GM12878 (cell line): ENCODE data around the gene CBY3. TPM values are rescaled to one million over a fixed set of nuclear protein-coding genes. Genes with fewer than 3 reads are reported as not detected.
A peak's percentile ranks its signal among the peaks of the same experiment; 100 is the strongest.

Experiments
- ATAC-seq: fragments of 200-7000 bp; cut with Tn5 transposase; 3 replicates; pipeline ENCODE4 v1.9.1; 2020; ENCODE audit warnings: mild to moderate bottlenecking, moderate library complexity
- BruUV-seq: library from RNA; stranded (reverse); fragments of 400-500 nt; replicated peaks from 2 replicates; lab custom pipeline; 2021; lab: Mats Ljungman, UMichigan
- CTCF ChIA-PET: fragments of 300-600 bp; sonication (Branson Sonifier 250); formaldehyde crosslinking; extraction: SDS; loops from one replicate; lab custom pipeline; 2021; ENCODE audit warnings: inconsistent platforms; lab: Yijun Ruan, JAX
- POLR2A ChIA-PET: fragments of 350-600 bp; formaldehyde crosslinking; extraction: SDS; loops from one replicate; lab custom pipeline; 2021; ENCODE audit warnings: inconsistent platforms; lab: Charles Lee
- RAD21 ChIA-PET: fragments of 300-600 bp; sonication (Branson Sonifier 250); formaldehyde crosslinking; loops from one replicate; lab custom pipeline; 2023; ENCODE audit warnings: antibody characterized with exemption; ENCODE audit not compliant: unreplicated experiment; lab: Charles Lee
- SMC1A ChIA-PET: fragments of 300-600 bp; sonication (Branson Sonifier 250); formaldehyde crosslinking; loops from one replicate; lab custom pipeline; 2023; ENCODE audit not compliant: unreplicated experiment, uncharacterized antibody; lab: Charles Lee
- DNase-seq: peaks from one replicate; pipeline ENCODE4 v3.0.0-alpha.2; 2011; ENCODE audit warnings: low read depth, low spot score
- FAIRE-seq: peaks from 3 replicates; lab custom pipeline; 2011; peaks lifted over from hg19 to GRCh38; lab: Jason Lieb, UNC
- H2AFZ ChIP-seq: 2 replicates; pipeline ENCODE4 v1.6.0; 2011; ENCODE audit warnings: low read depth, low read length, control low read depth; ENCODE audit not compliant: control insufficient read depth
- H3K27ac ChIP-seq: 2 replicates; pipeline ENCODE4 v1.5.1; 2011; ENCODE audit warnings: control low read depth; ENCODE audit not compliant: control insufficient read depth, insufficient read depth
- H3K27me3 ChIP-seq, 2 experiments: replicated peaks in 1 of 2; 2 replicates each; pipeline versions ENCODE4 v1.6.0 to v1.6.1; 2011; ENCODE audit warnings: low read length in 1 of 2; ENCODE audit not compliant: control insufficient read depth in 2 of 2, insufficient read depth in 2 of 2
- H3K36me3 ChIP-seq, 2 experiments: 2 replicates each; pipeline ENCODE4 v1.5.1; 2011; ENCODE audit warnings: low read length in 1 of 2; ENCODE audit not compliant: control insufficient read depth in 2 of 2, insufficient read depth in 2 of 2
- H3K4me1 ChIP-seq: 2 replicates; pipeline ENCODE4 v1.6.1; 2011; ENCODE audit warnings: mild to moderate bottlenecking, low read length, moderate library complexity, mixed read lengths; ENCODE audit not compliant: control insufficient read depth, insufficient read depth
- H3K4me2 ChIP-seq: 2 replicates; pipeline ENCODE4 v1.6.0; 2011; ENCODE audit warnings: control low read depth; ENCODE audit not compliant: control insufficient read depth, insufficient read depth
- H3K4me3 ChIP-seq: fragments of 200-600 bp; sonication (generic); 2 replicates; pipeline ENCODE4 v1.5.1; 2016
- H3K79me2 ChIP-seq: 2 replicates; pipeline ENCODE4 v1.6.0; 2011; ENCODE audit warnings: low read length; ENCODE audit not compliant: control insufficient read depth, insufficient read depth
- H3K9ac ChIP-seq: 2 replicates; pipeline ENCODE4 v1.8.0; 2011; ENCODE audit warnings: low read length, control low read depth, mixed read lengths; ENCODE audit not compliant: control insufficient read depth, insufficient read depth
- H3K9me3 ChIP-seq: replicated peaks from 3 replicates; pipeline ENCODE4 v1.5.1; 2011; ENCODE audit warnings: mild to moderate bottlenecking, low read length; ENCODE audit not compliant: control insufficient read depth, insufficient read depth
- H4K20me1 ChIP-seq: 2 replicates; pipeline ENCODE4 v1.6.0; 2011; ENCODE audit not compliant: control insufficient read depth, insufficient read depth
- ATF3 ChIP-seq: IDR thresholded peaks from 2 replicates; pipeline ENCODE4 v1.6.1; 2011; ENCODE audit warnings: low read depth, mild to moderate bottlenecking, low read length, moderate library complexity, borderline replicate concordance; ENCODE audit errors: extremely low read depth
- CBX5 ChIP-seq: sonication (generic); IDR thresholded peaks from 2 replicates; pipeline ENCODE4 v1.6.1; 2016; ENCODE audit warnings: low read depth, moderate library complexity, mild to moderate bottlenecking, inconsistent platforms
- FOXK2 ChIP-seq: fragments of 450-650 bp; IDR thresholded peaks from 2 replicates; pipeline ENCODE4 v1.6.1; 2017; ENCODE audit warnings: mild to moderate bottlenecking, moderate library complexity
- GABPA ChIP-seq: IDR thresholded peaks from 2 replicates; pipeline ENCODE4 v1.6.1; 2014; ENCODE audit warnings: antibody characterized with exemption, low read depth, mild to moderate bottlenecking, inconsistent platforms
- LARP7 ChIP-seq: fragments of 450-650 bp; IDR thresholded peaks from 2 replicates; pipeline ENCODE4 v1.6.1; 2017; ENCODE audit warnings: mild to moderate bottlenecking
- MEF2B ChIP-seq: fragments of 450-650 bp; IDR thresholded peaks from 2 replicates; pipeline ENCODE4 v1.6.1; 2018; ENCODE audit warnings: mild to moderate bottlenecking, moderate library complexity; ENCODE audit not compliant: partially characterized antibody, poor library complexity, severe bottlenecking
- NR2F1 ChIP-seq: fragments of 450-650 bp; conservative IDR thresholded peaks from 2 replicates; pipeline ENCODE4 v1.6.1; 2017; ENCODE audit warnings: mild to moderate bottlenecking
- RAD21 ChIP-seq: IDR thresholded peaks from 2 replicates; pipeline ENCODE4 v1.6.1; 2011; ENCODE audit warnings: mild to moderate bottlenecking, low read depth, low read length, moderate library complexity; ENCODE audit not compliant: insufficient read depth
- RAD51 ChIP-seq: fragments of 450-650 bp; IDR thresholded peaks from 2 replicates; pipeline ENCODE4 v1.6.1; 2016; ENCODE audit warnings: moderate library complexity, mild to moderate bottlenecking, inconsistent platforms
- REST ChIP-seq: IDR thresholded peaks from 2 replicates; pipeline ENCODE4 v1.6.1; 2012; ENCODE audit warnings: mild to moderate bottlenecking, low read depth, low read length
- RUNX3 ChIP-seq: IDR thresholded peaks from 2 replicates; pipeline ENCODE4 v1.6.1; 2012; ENCODE audit warnings: low read length, inconsistent platforms
- SMARCA5 ChIP-seq: fragments of 450-650 bp; IDR thresholded peaks from 2 replicates; pipeline ENCODE4 v1.6.1; 2017; ENCODE audit warnings: mild to moderate bottlenecking
- SUZ12 ChIP-seq: fragments of 200-600 bp; sonication (generic); IDR thresholded peaks from one replicate; pipeline ENCODE4 v1.6.1; 2018; ENCODE audit warnings: antibody characterized with exemption, mild to moderate bottlenecking; ENCODE audit not compliant: unreplicated experiment
- TCF3 ChIP-seq: IDR thresholded peaks from 2 replicates; pipeline ENCODE4 v1.6.1; 2012; ENCODE audit warnings: low read depth, mild to moderate bottlenecking, low read length, borderline replicate concordance; ENCODE audit not compliant: insufficient read depth
- USF2 ChIP-seq: IDR thresholded peaks from 2 replicates; pipeline ENCODE4 v1.6.1; 2011; ENCODE audit warnings: low read depth, low read length, improper control_type of control experiment, borderline replicate concordance
- WGBS: methylation state at CpG from one replicate; pipeline ENCODE4 v1.1.6; 2016; ENCODE audit warnings: low lambda C conversion rate; ENCODE audit not compliant: insufficient replicate concordance, insufficient coverage; ENCODE audit errors: missing lambda C conversion rate; 5-methylcytosine and 5-hydroxymethylcytosine counted together
- in situ Hi-C: fragments of 300-500 bp; cut with MboI; formaldehyde crosslinking; loops from 9 replicates; pipeline ENCODE4 v1.14.3; 2018; ENCODE audit warnings: mixed read lengths
- intact Hi-C: fragments of 100-400 bp; cut with micrococcal nuclease; formaldehyde crosslinking; loops from one replicate; pipeline ENCODE4 v1.14.2; 2022; ENCODE audit not compliant: unreplicated experiment
- polyA plus RNA-seq, 11 experiments: library from polyadenylated mRNA; depleted of rRNA in 4 of 11; unstranded in 6 of 11; stranded (reverse) in 5 of 11; fragments of >200 nt; fragmentation: Nextera tagmentation in 4 of 11; fragmentation: Illumina TruSeq in 1 of 11; extraction: Ambion mirVana in 4 of 11; extraction: Trizol in 1 of 11; gene quantifications; 1 replicate in 1 of 11; 2 replicates in 10 of 11; pipeline versions ENCODE4 v1.2.1 to v1.2.3, GENCODE V29; 2011 to 2016; ENCODE audit warnings: inconsistent platforms in 2 of 11, missing spikeins in 2 of 11, low read depth in 1 of 11
- total RNA-seq, 4 experiments: library from RNA; depleted of rRNA in 3 of 4; stranded (reverse); fragments of >200 nt in 3 of 4; fragmentation: Illumina TruSeq in 1 of 4; extraction: Trizol in 1 of 4; gene quantifications; 2 replicates each; pipeline versions ENCODE4 v1.2.1 to v1.2.3, GENCODE V29; 2013 to 2021

Gene CBY3
- total and polyA plus RNA-seq, 10 of the 15 experiments (the other 5 are each of a cell fraction or from before 2014, with no cell fraction given), result 0.10 to 1.2 (median 0.47) TPM; not detected in 5

GRCh38 chr5:179699616-179700237 is 18.9 kb upstream of the CBY3 start (continued):
- no peak for TF ChIP-seq TCF3
- no peak for TF ChIP-seq FOXK2

- Histone ChIP-seq H3K4me2 (peak within 1 kb of the TSS; percentile 75), H3K36me3 (peaks cover 0 to 3% of the 10 kb centered on the region in 2 experiments; a peak in 2 of 4 replicates), H3K9me3 (no peaks in the 10 kb centered on the region), H3K4me1 (peaks cover 14% of the 10 kb centered on the region), H2AFZ (peak within 1 kb of the TSS; percentile 57), H3K79me2 (peaks cover 57% of the 10 kb centered on the region), H3K27ac (peak within 1 kb of the TSS; percentile 98), H3K4me3 (peak within 1 kb of the TSS; percentile 89), H4K20me1 (no peaks in the 10 kb centered on the region; the same call in 1 of the 2 replicates), H3K27me3 (no peaks in the 10 kb centered on the region), H3K9ac (peak within 1 kb of the TSS; percentile 100)
- ChIA-PET CTCF (interaction anchor here (1.2 to 2.2 kb wide), 2 partner anchors 19 to 75 kb away, joined by 3 to 6 read pairs; partner anchors contain the start of genes CBY3 and HNRNPH1), RAD21 (interaction anchor here (0.6 to 1.5 kb wide), 2 partner anchors 11 to 21 kb away, joined by 3 to 7 read pairs; no protein-coding TSS in a partner anchor), POLR2A (interaction anchor here (1.1 to 1.9 kb wide), 4 partner anchors 19 to 76 kb away, joined by 3 to 9 read pairs (median 8); partner anchors contain the start of genes CBY3, HNRNPH1 and MAML1), SMC1A (interaction anchor here (0.7 to 1.9 kb wide), 2 partner anchors 33 to 81 kb away, joined by 3 to 6 read pairs; partner anchors contain the start of gene MAML1)
- intact Hi-C loops, result loop anchor here (1.0 to 2.0 kb wide), 3 partner anchors 21 to 76 kb away; partner anchors contain the start of genes HNRNPH1 and MAML1
- FAIRE-seq (no peak), ATAC-seq (peak; percentile 17), DNase-seq (no peak)
- no TSS peak for BruUV-seq
- under 1% methylated on average over 57 of the region's 58 CpGs for WGBS
- in situ Hi-C loops, result no loop called here
- TF ChIP-seq NR2F1 (peak; percentile 81), RAD21 (no peak), SUZ12 (no peak), MEF2B (no peak), CBX5 (no peak), LARP7 (peak; percentile 97), ATF3 (peak; percentile 57; the same call in 1 of the 2 replicates), USF2 (peak; percentile 75), GABPA (no peak), REST (0 out of 2 replicates have a peak, but pooled peaks have one; percentile 8), RUNX3 (peak; percentile 19; the same call in 1 of the 2 replicates), RAD51 (peak; percentile 71), SMARCA5 (peak; percentile 25; the same call in 1 of the 2 replicates)
Measured at GRCh38 chr5:179698935-179699615, 18.2 kb upstream of the CBY3 start, which contains the start of gene CANX. CANX (plus strand) TSS chr5:179698967; CDS start chr5:179705682, 6,715 bp downstream.
